Left ventricle myocardium superior (tissue), 1 donor: ENCODE data around the gene TEX26. TPM values are rescaled to one million over a fixed set of nuclear protein-coding genes. Genes with fewer than 3 reads are reported as not detected.
A peak's percentile ranks its signal among the peaks of the same experiment; 100 is the strongest.

ENCODE experiments used
- ATAC-seq: fragments of 200-7000 bp; cut with Tn5 transposase; one replicate; pipeline ENCODE4 v1.9.1; 2020; ENCODE audit warnings: mild to moderate bottlenecking, moderate library complexity
- DNase-seq: peaks from one replicate; pipeline ENCODE4 v3.0.0-alpha.2; 2020
- intact Hi-C: fragments of 100-400 bp; cut with micrococcal nuclease; formaldehyde crosslinking; loops from one replicate; pipeline ENCODE4 v1.11.0; 2022
- total RNA-seq: library from RNA; stranded (reverse); fragmentation: NEBNext Ultra II Directional; extraction: Animal tissue kit (Norgen Biotek cat#: 25700); gene quantifications from one replicate; pipeline ENCODE4 v1.2.1, GENCODE V29; 2021
- donor health status: DM: no; HTN: yes; CAD: no; lungs with severe emphysema.

TEX26 gene
- total RNA-seq, 1 donor from 2014 or later = not detected

DNA sequence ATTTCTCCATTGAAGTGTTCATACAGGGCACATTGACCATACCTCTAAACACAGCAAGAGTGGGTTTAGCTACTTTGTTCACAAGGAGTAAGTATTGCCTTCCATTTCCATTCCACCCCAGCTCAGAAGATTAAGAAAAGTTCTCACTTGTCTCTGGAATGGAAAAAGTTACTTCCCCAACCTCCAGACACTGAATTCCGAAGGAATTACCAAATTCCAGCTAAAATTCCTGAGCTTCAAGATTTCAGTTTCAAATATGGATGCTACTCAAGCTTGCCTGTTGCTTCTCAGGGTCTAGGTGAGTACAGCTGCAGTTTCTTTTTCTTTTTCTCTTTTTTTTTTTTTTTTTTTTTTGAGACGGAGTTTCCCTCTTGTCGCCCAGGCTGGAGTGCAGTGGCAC lies 33.6 kb downstream of the TEX26 start:
- intact Hi-C loops = no loop called here

DNA sequence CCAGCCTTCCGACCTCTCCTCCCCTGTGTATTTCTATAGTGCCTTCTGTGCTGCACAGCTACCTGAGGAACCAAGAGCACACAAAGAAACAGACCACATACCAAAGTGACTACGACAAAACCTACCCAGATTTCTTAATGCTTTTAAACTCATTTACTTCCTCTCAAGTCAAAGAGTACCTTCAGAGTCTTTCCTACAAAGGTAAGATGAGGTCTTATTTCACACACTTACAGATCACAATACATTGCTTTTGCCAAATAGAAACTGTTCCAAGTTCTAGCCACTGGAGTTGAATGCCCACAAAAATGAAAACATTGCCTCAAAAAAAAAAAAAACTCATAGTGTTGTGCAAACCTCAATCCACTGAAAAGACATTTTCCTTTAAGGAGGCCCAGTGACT lies 36.4 kb downstream of the TEX26 start:
- DNase-seq (no peak), ATAC-seq (no peak)
- intact Hi-C loops = no loop called here

More for the DNA sequence above, 33.6 kb downstream of the TEX26 start:
- no peak for DNase-seq
- ATAC-seq = no peak

DNA sequence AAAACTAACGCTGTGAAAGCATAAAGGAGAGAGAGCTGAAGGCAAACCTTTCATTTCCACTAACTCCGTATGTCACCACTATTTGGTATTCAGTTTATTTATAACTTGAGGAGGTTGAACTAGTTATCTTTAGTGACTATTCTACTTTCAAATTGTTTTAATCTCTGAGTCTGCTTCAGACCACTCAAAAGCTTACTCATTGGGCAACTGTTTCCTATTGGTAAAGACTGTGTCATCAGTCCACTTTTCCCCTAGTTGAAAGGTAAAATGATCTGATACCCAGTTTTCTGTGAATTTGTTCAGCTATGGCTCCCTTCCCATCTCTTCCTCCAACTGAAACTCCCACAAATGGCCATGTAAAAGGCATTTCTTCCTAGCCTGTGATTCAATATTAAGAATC lies 39.1 kb downstream of the TEX26 start:
- ATAC-seq (no peak), DNase-seq (no peak)
- intact Hi-C loops = no loop called here

DNA sequence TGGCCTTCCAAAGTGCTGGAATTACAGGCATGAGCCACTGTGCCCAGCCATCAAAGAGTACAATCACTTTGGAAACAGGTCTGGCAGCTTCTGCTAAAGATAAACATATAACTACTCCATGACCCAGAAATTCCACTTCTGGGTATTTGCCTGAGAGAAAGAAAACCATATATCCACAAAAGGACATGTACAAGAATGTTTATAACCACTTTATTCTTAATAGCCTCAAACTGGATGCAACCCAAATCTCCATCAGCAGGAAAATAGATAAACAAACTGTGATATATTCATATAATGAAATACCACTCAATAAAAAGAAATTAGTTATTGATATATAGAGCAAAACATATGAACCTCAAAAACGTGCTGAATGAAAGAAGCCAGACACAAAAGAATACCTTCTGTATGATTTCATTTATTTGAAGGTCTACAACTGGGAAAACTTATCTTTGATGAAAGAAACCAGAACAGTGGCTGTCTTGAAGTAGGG lies 40.5 kb downstream of the TEX26 start:
- ATAC-seq = no peak
- intact Hi-C loops = no loop called here

DNA sequence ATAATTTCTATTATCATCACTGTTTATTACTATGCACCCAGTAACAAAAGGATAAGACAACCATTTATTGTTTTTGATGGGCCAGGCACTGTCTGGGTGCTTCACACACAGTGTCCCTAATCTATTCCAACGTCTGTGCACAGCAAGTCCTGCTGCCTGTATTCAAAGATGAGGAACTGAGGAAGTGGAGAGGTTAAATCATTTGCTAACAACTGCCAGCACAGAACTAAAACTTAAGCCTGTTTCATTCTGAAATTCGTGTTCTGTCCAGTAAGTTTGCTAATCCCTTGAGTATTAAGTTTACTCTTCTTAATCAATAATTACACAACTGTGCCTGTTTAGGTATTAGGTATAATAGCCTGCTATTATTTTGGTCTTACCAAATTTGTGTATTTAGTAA lies 41.9 kb downstream of the TEX26 start:
- DNase-seq (no peak), ATAC-seq (no peak)
- intact Hi-C loops = no loop called here

More for the DNA sequence above, 40.5 kb downstream of the TEX26 start:
- DNase-seq = no peak

DNA sequence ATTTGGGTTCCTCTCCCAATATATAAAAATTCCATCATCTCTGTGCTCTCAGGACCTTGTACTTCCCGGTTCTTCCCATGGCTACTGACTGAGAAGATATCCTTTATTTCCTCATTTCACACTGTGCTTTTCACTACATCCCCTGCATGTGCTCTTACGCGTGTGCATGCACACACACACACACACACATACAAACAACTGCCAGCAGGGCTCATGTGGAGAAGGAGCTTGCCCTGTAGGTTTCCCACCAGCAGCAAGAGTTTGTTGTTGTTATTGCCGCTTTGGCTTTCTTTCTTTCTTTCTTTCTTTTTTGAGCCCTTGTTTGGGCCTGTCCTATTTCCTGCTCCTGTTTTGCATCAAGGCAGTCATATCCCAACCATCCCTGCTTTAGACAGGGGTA lies 43.6 kb downstream of the TEX26 start:
- DNase-seq (no peak), ATAC-seq (no peak)
- intact Hi-C loops = no loop called here

DNA sequence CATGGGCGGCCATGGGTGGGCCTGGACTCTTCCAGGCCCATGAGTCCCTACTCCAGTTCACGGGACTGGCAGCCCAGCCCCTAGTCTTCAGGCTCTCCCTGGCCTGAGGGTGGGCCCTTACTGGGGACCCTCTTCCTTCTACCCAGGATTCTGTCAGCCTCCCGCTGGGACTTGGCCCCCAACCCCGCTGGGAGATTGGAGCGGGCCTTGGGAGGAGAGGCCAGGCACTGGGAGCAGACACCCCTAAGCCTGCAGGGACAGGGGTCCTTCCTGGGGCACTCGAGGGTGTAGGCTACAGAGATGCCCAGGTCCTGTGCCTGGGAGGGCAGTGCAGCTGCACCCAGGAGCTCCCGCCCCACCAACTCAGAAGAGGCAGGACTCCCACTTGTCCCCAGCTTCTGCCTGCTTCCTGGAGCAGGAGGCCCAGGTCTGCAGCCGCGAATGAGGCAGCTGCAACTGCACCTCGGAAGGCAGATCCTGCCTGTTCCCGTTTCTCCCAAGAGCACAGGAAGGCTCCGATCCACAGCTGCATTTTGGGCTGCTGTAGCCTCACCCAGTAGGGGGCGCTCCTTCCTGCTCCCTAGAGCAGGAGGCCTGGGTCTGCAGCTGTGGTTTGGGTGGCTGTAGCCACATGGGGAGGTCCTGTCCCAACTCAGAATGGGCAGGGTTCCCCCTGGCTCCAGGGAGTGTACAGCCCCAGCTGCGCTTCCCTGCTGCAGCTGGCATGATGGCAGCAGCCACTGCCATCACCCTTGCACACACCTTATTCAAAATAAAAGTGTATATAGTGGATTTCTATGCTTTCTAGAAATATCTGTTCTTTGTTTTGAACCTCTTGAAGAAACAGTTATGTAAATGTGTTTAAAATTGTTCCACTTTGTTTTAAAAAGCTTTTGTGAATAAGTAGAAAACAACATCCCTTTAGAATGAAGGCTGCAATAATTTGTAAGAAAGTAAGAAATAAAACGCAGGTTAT lies 46.8 kb downstream of the TEX26 start:
- ATAC-seq (peak; percentile 38), DNase-seq (peak; percentile 49)
- intact Hi-C loops = no loop called here

DNA sequence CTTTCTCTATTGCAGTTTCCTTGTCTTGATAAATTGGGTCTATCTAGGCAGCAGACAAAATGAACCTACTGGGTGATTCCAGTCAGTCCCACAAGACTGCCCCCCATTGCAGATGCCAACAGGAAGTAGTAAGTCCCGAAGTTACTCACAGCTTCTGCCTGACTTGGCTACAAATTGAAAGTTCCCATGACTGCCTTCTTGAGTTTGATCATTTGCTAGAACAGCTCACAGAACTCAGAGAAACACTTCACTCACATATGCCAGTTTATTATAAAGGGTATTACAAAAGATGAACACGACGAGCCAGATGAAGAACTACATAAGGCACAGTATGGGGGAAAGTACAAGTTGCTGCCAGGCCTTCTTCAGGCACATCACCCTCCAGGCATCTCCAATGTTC lies 50.0 kb downstream of the TEX26 start:
- ATAC-seq (no peak), DNase-seq (no peak)
- intact Hi-C loops = no loop called here

DNA sequence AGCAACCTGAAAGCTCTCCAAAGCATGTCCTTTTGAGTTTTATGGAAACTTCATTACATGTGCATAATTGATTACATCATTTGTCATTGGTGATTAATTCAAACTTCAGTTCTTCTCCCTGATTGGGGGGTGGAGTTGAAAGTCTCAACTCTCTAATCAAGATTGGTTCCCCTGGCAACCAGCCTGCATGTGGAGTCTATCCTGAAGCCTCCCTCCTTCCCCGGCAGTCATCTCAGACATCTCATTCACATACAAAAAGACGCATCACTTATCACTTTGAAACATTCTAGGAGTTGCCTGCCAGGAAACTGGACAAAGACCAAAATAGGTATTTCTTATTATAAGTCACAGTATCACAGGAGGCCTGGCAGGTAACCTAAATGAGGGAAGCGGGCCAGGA lies 50.5 kb downstream of the TEX26 start:
- ATAC-seq = no peak
- intact Hi-C loops = no loop called here
- DNase-seq = no peak

DNA sequence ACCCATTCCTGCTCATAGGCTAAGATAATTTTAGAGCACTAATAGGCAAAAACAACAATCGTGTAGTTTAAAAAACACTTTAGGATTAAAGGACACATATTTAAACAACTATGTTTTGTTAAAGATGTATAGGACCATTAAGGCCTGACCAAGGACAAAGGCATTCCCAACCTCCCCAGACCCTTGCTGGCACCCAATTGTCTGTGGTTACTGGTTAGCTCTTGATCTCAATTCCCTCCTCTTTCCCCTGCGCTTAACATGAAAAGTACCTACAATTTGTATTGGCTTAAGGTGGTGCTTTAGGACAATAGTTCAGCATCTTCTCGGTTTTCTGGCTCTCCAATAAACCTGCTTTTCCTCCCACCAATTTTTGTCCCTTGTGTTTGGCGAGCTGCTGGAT lies 51.0 kb downstream of the TEX26 start:
- intact Hi-C loops = no loop called here
- DNase-seq (no peak), ATAC-seq (no peak)

DNA sequence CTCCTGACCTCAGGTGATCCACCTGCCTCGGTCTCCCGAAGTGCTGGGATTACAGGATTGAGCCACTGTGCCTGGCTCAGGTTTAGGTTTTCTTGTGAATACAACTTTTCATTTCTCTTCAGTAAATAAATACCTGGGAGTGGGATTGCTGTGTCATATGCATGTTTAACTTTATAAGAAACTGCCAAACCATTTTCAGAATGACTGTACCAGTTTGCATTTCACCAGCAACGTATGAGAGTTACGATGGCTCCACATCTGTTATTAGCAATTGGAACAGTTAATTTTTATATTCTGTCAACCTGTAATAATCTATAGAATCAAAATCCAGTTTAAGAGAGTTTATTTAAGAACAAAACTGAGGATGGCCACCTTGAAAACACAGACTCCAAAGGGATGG lies 52.2 kb downstream of the TEX26 start:
- DNase-seq (no peak), ATAC-seq (no peak)
- intact Hi-C loops = no loop called here

DNA sequence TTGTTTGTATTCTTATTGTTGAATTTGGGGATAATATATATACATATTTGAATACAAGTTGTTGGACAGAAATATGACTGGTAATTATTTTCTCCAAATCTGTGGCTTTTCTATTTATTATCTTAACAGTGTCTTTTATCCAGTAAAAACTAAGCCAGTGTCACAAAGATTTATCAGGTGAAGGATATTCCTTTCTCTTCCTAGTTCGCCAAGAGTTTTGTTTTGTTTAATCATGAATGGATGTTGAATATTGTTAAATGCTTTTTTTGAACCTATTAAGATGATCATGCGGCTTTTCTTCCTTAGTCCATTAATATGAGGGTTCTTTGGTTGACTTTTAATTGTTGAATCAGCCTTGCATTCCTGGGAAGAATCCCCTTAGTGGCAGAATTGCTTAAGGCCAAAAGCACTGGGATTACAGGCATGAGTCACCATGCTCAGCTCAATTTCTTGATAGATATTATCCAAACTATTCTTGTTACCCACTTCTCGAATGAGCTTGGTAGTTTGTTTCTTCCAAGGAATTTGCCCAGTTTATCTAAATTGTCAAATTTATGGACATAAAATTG lies 53.3 kb downstream of the TEX26 start:
- intact Hi-C loops = no loop called here
- ATAC-seq = no peak
- no peak for DNase-seq

DNA sequence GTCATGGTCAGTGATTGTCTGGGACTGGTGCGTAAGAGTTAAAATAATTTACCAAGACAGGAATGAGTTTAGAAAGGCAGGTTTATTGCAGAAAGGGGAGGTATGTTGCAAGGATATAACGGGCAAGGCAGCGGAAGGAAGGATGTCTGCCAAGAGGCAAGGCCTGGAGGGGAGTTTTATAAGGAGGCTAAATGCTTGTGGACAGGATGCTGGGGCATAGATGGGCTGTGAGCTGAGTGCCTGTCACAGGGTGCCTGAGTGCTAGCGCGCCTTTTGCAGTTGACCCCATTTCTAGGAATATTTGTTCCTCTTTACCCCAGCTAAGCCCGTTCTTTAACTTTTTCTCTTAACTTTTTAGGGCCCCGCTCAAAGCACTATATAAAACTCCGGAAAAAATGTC lies 58.7 kb downstream of the TEX26 start:
- DNase-seq = no peak
- no peak for ATAC-seq
- intact Hi-C loops = no loop called here

DNA sequence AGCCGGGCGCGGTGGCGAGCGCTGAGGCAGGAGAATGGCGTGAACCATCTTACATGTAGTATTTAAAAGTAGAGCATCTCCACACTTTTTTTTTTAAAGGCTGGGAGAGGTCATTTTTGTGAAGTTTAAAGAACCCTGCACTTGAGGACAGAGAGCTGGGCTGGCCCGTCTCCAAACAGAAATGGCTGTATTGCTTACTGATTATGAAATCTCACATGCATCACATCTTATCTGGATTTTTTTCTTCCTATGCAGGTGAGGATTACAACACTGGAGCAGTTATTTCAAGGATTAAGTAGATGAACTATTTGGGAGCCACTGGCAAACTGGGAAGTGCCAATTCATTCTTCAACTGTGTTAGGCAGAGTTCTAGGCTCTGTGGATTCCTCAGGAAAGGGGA lies 59.5 kb downstream of the TEX26 start:
- intact Hi-C loops = no loop called here
- DNase-seq (no peak), ATAC-seq (no peak)

DNA sequence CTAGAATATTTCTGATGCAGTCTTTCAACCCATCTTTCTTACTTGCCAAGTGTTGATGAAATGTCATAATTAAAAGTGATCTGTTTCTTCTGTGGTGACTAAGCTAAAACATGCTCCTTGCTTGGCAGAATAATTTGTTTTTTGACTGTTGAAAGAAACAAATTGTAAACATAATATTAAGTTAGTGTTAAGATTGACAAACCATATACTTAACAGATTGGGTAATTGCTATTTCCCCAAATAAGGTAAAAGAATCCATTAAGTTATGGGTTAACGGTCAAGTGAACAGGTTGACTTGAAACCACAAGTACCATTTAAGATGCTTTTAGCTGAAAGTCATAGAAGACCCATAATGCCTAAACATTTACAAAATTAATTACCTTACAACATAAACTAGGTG lies 62.9 kb downstream of the TEX26 start:
- ATAC-seq (no peak), DNase-seq (no peak)
- intact Hi-C loops = no loop called here

DNA sequence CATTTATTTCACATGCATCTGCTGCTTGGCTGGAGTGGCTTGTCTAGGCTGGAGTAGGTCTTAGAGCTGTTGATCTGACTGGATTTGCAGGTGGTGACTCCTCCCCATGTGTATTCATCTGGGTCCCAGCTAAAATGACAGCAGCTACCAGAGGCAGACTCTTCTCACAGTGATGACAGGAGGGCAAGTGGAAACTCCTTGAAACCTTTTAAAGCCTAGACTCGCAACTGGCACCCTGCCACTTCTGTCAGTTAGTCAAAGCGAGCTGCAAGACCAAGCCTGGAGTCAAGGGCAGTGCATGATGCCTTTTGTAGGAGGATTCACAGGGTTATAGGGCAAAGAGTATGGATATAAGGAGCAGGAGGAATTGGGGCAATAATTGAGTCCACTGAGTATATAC lies 65.2 kb downstream of the TEX26 start:
- intact Hi-C loops = no loop called here
- ATAC-seq = peak; percentile 84
- peak; percentile 71 for DNase-seq

DNA sequence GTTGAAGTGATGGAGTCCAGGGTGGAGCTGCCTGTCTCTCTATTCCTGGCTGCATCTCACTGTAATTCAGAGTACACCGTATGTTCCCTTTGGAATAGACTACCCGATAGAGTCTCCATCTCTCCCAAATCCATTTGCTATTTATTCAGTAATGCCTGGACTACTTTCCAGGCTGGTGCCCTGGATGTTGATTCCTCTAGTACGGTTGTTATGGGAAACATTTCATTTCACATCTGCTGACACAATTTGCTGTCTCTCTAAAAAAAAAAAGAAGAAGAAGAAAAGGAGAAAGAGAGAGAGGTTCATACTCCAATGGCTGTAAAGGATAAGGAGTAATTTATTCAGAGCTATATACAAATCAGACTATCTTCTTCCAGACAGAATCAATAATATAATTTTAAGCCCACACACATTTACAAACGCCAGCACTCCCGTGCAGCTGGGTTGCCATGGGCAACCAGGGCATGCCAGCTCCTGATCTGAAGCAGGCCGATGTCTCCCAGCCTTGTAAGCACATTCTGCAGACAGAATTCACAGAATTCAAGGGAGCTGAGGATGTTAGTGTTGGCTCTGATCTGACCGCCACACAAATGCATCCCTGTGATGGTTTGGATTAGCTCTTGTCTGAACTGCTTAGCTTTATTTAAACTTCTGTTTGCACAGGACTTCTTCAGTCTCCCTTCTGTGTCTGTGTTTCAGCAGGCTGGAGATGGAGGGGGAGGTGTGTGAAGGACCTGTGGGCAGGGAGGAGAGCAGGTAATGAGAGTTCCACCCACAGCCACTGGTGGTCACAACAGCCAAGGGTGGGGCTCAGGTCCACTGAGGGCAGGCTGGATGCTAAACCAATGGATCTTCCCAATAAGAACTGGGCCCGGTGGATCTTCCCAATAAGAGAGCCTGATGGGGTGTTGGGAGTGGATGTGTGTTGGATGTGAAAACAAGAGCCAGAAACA lies 66.0 kb downstream of the TEX26 start:
- DNase-seq = no peak
- peak; percentile 24 for ATAC-seq
- intact Hi-C loops = no loop called here

DNA sequence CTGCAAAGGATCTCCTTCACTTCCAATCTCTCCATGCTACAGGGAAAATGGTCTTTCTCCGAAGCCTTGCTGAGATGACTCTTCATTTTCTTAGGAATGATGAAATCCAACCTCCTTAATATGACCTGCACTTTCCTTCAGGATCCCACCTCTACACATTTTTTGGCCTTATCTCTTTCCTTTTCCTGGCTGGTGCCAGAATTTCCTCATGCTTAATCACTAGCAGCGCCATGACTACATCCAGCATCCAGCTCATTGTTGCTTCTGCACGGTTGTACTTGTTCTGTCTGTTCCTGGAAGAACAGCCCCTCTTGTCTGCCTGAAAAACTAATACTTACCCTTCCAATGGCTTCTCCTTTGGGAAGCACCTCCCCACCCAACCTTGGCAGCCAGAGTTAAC lies 68.4 kb downstream of the TEX26 start:
- ATAC-seq (no peak), DNase-seq (no peak)
- intact Hi-C loops = no loop called here

DNA sequence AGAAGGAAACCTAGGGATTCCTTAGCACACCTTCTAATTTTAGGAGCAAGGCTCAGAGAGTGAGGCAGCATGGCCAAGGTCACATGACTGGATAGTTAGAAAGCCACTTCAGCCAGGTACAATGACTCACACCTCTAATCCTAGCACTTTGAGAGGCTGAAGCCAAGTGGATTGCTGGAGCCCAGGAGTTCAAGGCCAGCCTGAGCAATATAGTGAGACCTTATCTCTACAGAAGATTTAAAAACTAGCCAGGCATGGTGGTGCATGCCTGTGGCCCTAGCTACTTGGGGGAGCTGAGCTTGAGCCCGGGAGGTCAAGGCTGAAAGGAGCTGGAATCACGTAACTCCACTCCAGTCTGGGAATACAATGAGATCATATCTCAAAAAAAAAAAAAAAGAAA lies 69.2 kb downstream of the TEX26 start:
- intact Hi-C loops = no loop called here
- ATAC-seq (peak; percentile 67), DNase-seq (no peak)

DNA sequence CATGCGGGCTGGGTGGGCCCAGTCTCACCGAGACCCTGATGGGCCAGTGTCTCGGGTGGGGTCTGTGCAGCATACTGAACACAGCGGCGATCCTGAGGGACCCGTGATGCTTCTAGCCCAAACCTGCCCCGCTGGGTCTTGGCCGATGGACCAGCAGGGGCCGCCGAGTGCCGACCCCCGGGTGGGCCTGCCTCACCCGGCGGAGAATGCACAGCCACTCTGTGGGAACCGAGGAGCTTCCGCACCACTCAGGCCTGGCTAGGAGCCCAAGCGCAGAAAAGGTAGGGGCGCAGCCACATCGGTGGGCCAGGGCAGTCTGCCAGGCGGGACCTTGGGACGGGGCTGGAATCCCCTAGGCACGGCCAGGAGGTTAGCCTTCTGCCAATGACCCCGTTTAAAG lies 72.6 kb downstream of the TEX26 start:
- intact Hi-C loops = no loop called here
- no peak for ATAC-seq
- no peak for DNase-seq
